GM12878 (cell line): ENCODE data around the gene CHDH. TPM values are rescaled to one million over a fixed set of nuclear protein-coding genes. Genes with fewer than 3 reads are reported as not detected.

Experiments used
- EZH2 ChIP-seq: IDR thresholded peaks from 2 replicates; pipeline ENCODE4 v1.6.1; 2012; ENCODE audit warnings: low read depth, mild to moderate bottlenecking, control low read depth, inconsistent platforms, low read length, borderline replicate concordance; ENCODE audit not compliant: control insufficient read depth
- GATAD2B ChIP-seq: fragments of 450-650 bp; conservative IDR thresholded peaks from 2 replicates; pipeline ENCODE4 v1.6.1; 2017; ENCODE audit warnings: low read depth, mild to moderate bottlenecking, moderate library complexity
- polyA plus RNA-seq, 11 experiments: library from polyadenylated mRNA; depleted of rRNA in 4 of 11; unstranded in 6 of 11; stranded (reverse) in 5 of 11; fragments of >200 nt; fragmentation: Nextera tagmentation in 4 of 11; fragmentation: Illumina TruSeq in 1 of 11; extraction: Ambion mirVana in 4 of 11; extraction: Trizol in 1 of 11; gene quantifications; 1 replicate in 1 of 11; 2 replicates in 10 of 11; pipeline versions ENCODE4 v1.2.1 to v1.2.3, GENCODE V29; 2011 to 2016; ENCODE audit warnings: inconsistent platforms in 2 of 11, missing spikeins in 2 of 11, low read depth in 1 of 11
- total RNA-seq, 4 experiments: library from RNA; depleted of rRNA in 3 of 4; stranded (reverse); fragments of >200 nt in 3 of 4; fragmentation: Illumina TruSeq in 1 of 4; extraction: Trizol in 1 of 4; gene quantifications; 2 replicates each; pipeline versions ENCODE4 v1.2.1 to v1.2.3, GENCODE V29; 2013 to 2021
- TF ChIP-seq, protein P1 (sequence below): fragments of 150-350 bp; IDR thresholded peaks from 2 replicates; pipeline ENCODE4 v1.6.1; 2014; ENCODE audit warnings: mild to moderate bottlenecking, low read depth, low read length
- TF ChIP-seq, protein P2 (sequence below): fragments of 450-650 bp; IDR thresholded peaks from 2 replicates; pipeline ENCODE4 v1.6.1; 2017; ENCODE audit warnings: borderline replicate concordance
- TF ChIP-seq, protein P3 (sequence below): fragments of 450-650 bp; IDR thresholded peaks from 2 replicates; pipeline ENCODE4 v1.6.1; 2017; ENCODE audit warnings: mild to moderate bottlenecking, moderate library complexity
- TF ChIP-seq, protein P4 (sequence below): fragments of 450-650 bp; IDR thresholded peaks from 2 replicates; pipeline ENCODE4 v1.6.1; 2017; ENCODE audit warnings: low read depth, mild to moderate bottlenecking, moderate library complexity

CHDH gene
- total and polyA plus RNA-seq, 10 of the 15 experiments (the other 5 are each of a cell fraction or from before 2014, with no cell fraction given), result 0.95 to 8.3 (median 2.9) TPM

DNA sequence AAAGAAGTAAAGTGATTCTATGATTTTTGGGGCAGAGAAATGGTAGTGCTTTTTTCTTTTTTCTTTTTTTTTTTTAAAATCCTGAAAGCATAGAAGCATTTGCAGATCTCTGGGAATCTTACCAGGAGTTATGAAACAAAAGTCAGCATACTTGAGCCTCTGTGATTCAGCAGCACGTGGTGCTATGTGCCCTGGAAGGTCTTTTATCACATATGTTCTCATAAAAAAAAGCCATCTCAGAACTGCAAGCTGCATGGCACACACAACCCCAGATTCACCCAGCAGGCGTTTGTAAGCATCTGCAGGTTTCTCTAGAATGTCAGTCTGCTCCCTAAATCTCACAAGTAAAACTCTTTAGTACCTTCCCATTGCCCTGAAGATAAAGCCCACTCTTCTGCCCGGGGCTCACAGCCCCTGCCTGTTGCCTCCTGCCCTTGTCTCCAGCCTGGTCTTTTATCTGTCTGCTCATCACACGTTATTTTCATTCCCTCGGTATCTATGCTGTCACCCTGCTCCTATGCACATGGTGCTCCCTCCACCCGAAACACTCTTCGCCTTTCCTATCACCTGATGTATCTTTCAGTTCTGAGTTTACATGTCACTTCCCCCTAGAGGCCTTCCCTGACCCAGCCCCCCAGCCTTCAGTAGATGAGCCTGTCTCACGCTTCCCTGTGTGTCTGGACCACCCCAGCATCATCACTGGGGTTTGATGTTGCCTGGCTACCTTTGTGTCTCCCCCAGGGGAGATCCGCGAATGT is 72.4 kb downstream of the CHDH start (continued):
- TF ChIP-seq, protein P1, sequence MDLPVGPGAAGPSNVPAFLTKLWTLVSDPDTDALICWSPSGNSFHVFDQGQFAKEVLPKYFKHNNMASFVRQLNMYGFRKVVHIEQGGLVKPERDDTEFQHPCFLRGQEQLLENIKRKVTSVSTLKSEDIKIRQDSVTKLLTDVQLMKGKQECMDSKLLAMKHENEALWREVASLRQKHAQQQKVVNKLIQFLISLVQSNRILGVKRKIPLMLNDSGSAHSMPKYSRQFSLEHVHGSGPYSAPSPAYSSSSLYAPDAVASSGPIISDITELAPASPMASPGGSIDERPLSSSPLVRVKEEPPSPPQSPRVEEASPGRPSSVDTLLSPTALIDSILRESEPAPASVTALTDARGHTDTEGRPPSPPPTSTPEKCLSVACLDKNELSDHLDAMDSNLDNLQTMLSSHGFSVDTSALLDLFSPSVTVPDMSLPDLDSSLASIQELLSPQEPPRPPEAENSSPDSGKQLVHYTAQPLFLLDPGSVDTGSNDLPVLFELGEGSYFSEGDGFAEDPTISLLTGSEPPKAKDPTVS, result no peak
- no peak for TF ChIP-seq EZH2
- TF ChIP-seq, protein P2, sequence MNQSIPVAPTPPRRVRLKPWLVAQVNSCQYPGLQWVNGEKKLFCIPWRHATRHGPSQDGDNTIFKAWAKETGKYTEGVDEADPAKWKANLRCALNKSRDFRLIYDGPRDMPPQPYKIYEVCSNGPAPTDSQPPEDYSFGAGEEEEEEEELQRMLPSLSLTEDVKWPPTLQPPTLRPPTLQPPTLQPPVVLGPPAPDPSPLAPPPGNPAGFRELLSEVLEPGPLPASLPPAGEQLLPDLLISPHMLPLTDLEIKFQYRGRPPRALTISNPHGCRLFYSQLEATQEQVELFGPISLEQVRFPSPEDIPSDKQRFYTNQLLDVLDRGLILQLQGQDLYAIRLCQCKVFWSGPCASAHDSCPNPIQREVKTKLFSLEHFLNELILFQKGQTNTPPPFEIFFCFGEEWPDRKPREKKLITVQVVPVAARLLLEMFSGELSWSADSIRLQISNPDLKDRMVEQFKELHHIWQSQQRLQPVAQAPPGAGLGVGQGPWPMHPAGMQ, result no peak
- TF ChIP-seq, protein P3, sequence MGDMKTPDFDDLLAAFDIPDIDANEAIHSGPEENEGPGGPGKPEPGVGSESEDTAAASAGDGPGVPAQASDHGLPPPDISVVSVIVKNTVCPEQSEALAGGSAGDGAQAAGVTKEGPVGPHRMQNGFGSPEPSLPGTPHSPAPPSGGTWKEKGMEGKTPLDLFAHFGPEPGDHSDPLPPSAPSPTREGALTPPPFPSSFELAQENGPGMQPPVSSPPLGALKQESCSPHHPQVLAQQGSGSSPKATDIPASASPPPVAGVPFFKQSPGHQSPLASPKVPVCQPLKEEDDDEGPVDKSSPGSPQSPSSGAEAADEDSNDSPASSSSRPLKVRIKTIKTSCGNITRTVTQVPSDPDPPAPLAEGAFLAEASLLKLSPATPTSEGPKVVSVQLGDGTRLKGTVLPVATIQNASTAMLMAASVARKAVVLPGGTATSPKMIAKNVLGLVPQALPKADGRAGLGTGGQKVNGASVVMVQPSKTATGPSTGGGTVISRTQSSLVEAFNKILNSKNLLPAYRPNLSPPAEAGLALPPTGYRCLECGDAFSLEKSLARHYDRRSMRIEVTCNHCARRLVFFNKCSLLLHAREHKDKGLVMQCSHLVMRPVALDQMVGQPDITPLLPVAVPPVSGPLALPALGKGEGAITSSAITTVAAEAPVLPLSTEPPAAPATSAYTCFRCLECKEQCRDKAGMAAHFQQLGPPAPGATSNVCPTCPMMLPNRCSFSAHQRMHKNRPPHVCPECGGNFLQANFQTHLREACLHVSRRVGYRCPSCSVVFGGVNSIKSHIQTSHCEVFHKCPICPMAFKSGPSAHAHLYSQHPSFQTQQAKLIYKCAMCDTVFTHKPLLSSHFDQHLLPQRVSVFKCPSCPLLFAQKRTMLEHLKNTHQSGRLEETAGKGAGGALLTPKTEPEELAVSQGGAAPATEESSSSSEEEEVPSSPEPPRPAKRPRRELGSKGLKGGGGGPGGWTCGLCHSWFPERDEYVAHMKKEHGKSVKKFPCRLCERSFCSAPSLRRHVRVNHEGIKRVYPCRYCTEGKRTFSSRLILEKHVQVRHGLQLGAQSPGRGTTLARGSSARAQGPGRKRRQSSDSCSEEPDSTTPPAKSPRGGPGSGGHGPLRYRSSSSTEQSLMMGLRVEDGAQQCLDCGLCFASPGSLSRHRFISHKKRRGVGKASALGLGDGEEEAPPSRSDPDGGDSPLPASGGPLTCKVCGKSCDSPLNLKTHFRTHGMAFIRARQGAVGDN, result peak; percentile 97
- TF ChIP-seq, protein P4, sequence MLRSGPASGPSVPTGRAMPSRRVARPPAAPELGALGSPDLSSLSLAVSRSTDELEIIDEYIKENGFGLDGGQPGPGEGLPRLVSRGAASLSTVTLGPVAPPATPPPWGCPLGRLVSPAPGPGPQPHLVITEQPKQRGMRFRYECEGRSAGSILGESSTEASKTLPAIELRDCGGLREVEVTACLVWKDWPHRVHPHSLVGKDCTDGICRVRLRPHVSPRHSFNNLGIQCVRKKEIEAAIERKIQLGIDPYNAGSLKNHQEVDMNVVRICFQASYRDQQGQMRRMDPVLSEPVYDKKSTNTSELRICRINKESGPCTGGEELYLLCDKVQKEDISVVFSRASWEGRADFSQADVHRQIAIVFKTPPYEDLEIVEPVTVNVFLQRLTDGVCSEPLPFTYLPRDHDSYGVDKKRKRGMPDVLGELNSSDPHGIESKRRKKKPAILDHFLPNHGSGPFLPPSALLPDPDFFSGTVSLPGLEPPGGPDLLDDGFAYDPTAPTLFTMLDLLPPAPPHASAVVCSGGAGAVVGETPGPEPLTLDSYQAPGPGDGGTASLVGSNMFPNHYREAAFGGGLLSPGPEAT, result peak; percentile 77
- TF ChIP-seq GATAD2B, result peak; percentile 75
